KOPT-K1 (cell line): ENCODE measurements around the gene THOC3.
"Not testable (repeated sequence)": the region's sequence is repeated elsewhere in the genome, so short reads cannot be mapped to it uniquely, and the experiment has no call there.

Source experiments
- H3K27ac ChIP-seq: fragments of 200-600 bp; sonication (generic); 2 replicates; pipeline ENCODE4 v1.5.1; 2016; ENCODE audit warnings: antibody characterized with exemption, mild to moderate bottlenecking, low read depth, low read length; ENCODE audit not compliant: poor library complexity, severe bottlenecking
- H3K36me3 ChIP-seq: fragments of 200-600 bp; sonication (generic); 2 replicates; pipeline ENCODE4 v1.5.1; 2017; ENCODE audit warnings: antibody characterized with exemption, mild to moderate bottlenecking, low read length, moderate library complexity; ENCODE audit not compliant: insufficient read depth
- H3K9me3 ChIP-seq: fragments of 200-600 bp; sonication (generic); 2 replicates; pipeline ENCODE4 v1.5.1; 2017; ENCODE audit warnings: antibody characterized with exemption, low read length, mild to moderate bottlenecking; ENCODE audit not compliant: insufficient read depth, poor library complexity, severe bottlenecking

The THOC3 gene

GRCh38 chr5:175954107-175954506 lies 14.0 kb downstream of the THOC3 start:
- not testable (repeated sequence) for H3K36me3 ChIP-seq, H3K27ac ChIP-seq, H3K9me3 ChIP-seq

- not testable (repeated sequence) for H3K27ac ChIP-seq, H3K36me3 ChIP-seq, H3K9me3 ChIP-seq
Measured at GRCh38 chr5:175952810-175953209, 15.3 kb downstream of the THOC3 start.

- H3K27ac ChIP-seq, H3K9me3 ChIP-seq, H3K36me3 ChIP-seq: not testable (repeated sequence)
Measured at GRCh38 chr5:175951339-175951969, 16.7 kb downstream of the THOC3 start.

- H3K27ac ChIP-seq, H3K9me3 ChIP-seq: not testable (repeated sequence)
Measured at GRCh38 chr5:175948329-175949108, 19.6 kb downstream of the THOC3 start.

GRCh38 chr5:175943253-175943652 lies 24.9 kb downstream of the THOC3 start:
- not testable (repeated sequence) for H3K27ac ChIP-seq, H3K9me3 ChIP-seq, H3K36me3 ChIP-seq

More at GRCh38 chr5:175948329-175949108, 19.6 kb downstream of the THOC3 start:
- not testable (repeated sequence) for H3K36me3 ChIP-seq

- H3K9me3 ChIP-seq, H3K27ac ChIP-seq, H3K36me3 ChIP-seq: not testable (repeated sequence)
Measured at GRCh38 chr5:175940632-175941031, 27.5 kb downstream of the THOC3 start.

- not testable (repeated sequence) for H3K9me3 ChIP-seq, H3K27ac ChIP-seq, H3K36me3 ChIP-seq
Measured at GRCh38 chr5:175938489-175938888, 29.6 kb downstream of the THOC3 start.

- not testable (repeated sequence) for H3K27ac ChIP-seq, H3K36me3 ChIP-seq, H3K9me3 ChIP-seq
Measured at GRCh38 chr5:175928752-175929151, 39.4 kb downstream of the THOC3 start.

- not testable (repeated sequence) for H3K36me3 ChIP-seq, H3K9me3 ChIP-seq, H3K27ac ChIP-seq
Measured at GRCh38 chr5:175925106-175925505, 43.0 kb downstream of the THOC3 start.

GRCh38 chr5:175922192-175922885 lies 45.8 kb downstream of the THOC3 start:
- no peaks in the 10 kb centered on the region for H3K36me3 ChIP-seq
- H3K27ac ChIP-seq: no peak overlapping the region
- H3K9me3 ChIP-seq: no peaks in the 10 kb centered on the region

GRCh38 chr5:175921061-175921730 lies 46.9 kb downstream of the THOC3 start:
- H3K27ac ChIP-seq: no peak overlapping the region
- no peaks in the 10 kb centered on the region for H3K36me3 ChIP-seq

GRCh38 chr5:175920231-175920811 lies 47.8 kb downstream of the THOC3 start:
- H3K27ac ChIP-seq: no peak overlapping the region
- no peaks in the 10 kb centered on the region for H3K36me3 ChIP-seq
- no peaks in the 10 kb centered on the region for H3K9me3 ChIP-seq

More at GRCh38 chr5:175921061-175921730, 46.9 kb downstream of the THOC3 start:
- no peaks in the 10 kb centered on the region for H3K9me3 ChIP-seq

- H3K36me3 ChIP-seq, H3K27ac ChIP-seq, H3K9me3 ChIP-seq: not testable (repeated sequence)
Measured at GRCh38 chr5:175915066-175916037, 52.8 kb downstream of the THOC3 start.
